GM12878 (cell line): Measurements from ENCODE around the gene PCP4L1. TPM values are rescaled to one million over a fixed set of nuclear protein-coding genes. Genes with fewer than 3 reads are reported as not detected.

Source experiments
- ATAC-seq: fragments of 200-7000 bp; cut with Tn5 transposase; 3 replicates; pipeline ENCODE4 v1.9.1; 2020; ENCODE audit warnings: mild to moderate bottlenecking, moderate library complexity
- BruUV-seq: library from RNA; stranded (reverse); fragments of 400-500 nt; replicated peaks from 2 replicates; lab custom pipeline; 2021; lab: Mats Ljungman, UMichigan
- CTCF ChIA-PET: fragments of 300-600 bp; sonication (Branson Sonifier 250); formaldehyde crosslinking; extraction: SDS; loops from one replicate; lab custom pipeline; 2021; ENCODE audit warnings: inconsistent platforms; lab: Yijun Ruan, JAX
- POLR2A ChIA-PET: fragments of 350-600 bp; formaldehyde crosslinking; extraction: SDS; loops from one replicate; lab custom pipeline; 2021; ENCODE audit warnings: inconsistent platforms; lab: Charles Lee
- RAD21 ChIA-PET: fragments of 300-600 bp; sonication (Branson Sonifier 250); formaldehyde crosslinking; loops from one replicate; lab custom pipeline; 2023; ENCODE audit warnings: antibody characterized with exemption; ENCODE audit not compliant: unreplicated experiment; lab: Charles Lee
- SMC1A ChIA-PET: fragments of 300-600 bp; sonication (Branson Sonifier 250); formaldehyde crosslinking; loops from one replicate; lab custom pipeline; 2023; ENCODE audit not compliant: unreplicated experiment, uncharacterized antibody; lab: Charles Lee
- DNase-seq: peaks from one replicate; pipeline ENCODE4 v3.0.0-alpha.2; 2011; ENCODE audit warnings: low read depth, low spot score
- FAIRE-seq: peaks from 3 replicates; lab custom pipeline; 2011; peaks lifted over from hg19 to GRCh38; lab: Jason Lieb, UNC
- H2AFZ ChIP-seq: 2 replicates; pipeline ENCODE4 v1.6.0; 2011; ENCODE audit warnings: low read depth, low read length, control low read depth; ENCODE audit not compliant: control insufficient read depth
- H3K27ac ChIP-seq: 2 replicates; pipeline ENCODE4 v1.5.1; 2011; ENCODE audit warnings: control low read depth; ENCODE audit not compliant: control insufficient read depth, insufficient read depth
- H3K27me3 ChIP-seq, 2 experiments: replicated peaks in 1 of 2; 2 replicates each; pipeline versions ENCODE4 v1.6.0 to v1.6.1; 2011; ENCODE audit warnings: low read length in 1 of 2; ENCODE audit not compliant: control insufficient read depth in 2 of 2, insufficient read depth in 2 of 2
- H3K36me3 ChIP-seq, 2 experiments: 2 replicates each; pipeline ENCODE4 v1.5.1; 2011; ENCODE audit warnings: low read length in 1 of 2; ENCODE audit not compliant: control insufficient read depth in 2 of 2, insufficient read depth in 2 of 2
- H3K4me1 ChIP-seq: 2 replicates; pipeline ENCODE4 v1.6.1; 2011; ENCODE audit warnings: mild to moderate bottlenecking, low read length, moderate library complexity, mixed read lengths; ENCODE audit not compliant: control insufficient read depth, insufficient read depth
- H3K4me2 ChIP-seq: 2 replicates; pipeline ENCODE4 v1.6.0; 2011; ENCODE audit warnings: control low read depth; ENCODE audit not compliant: control insufficient read depth, insufficient read depth
- H3K4me3 ChIP-seq: fragments of 200-600 bp; sonication (generic); 2 replicates; pipeline ENCODE4 v1.5.1; 2016
- H3K79me2 ChIP-seq: 2 replicates; pipeline ENCODE4 v1.6.0; 2011; ENCODE audit warnings: low read length; ENCODE audit not compliant: control insufficient read depth, insufficient read depth
- H3K9ac ChIP-seq: 2 replicates; pipeline ENCODE4 v1.8.0; 2011; ENCODE audit warnings: low read length, control low read depth, mixed read lengths; ENCODE audit not compliant: control insufficient read depth, insufficient read depth
- H3K9me3 ChIP-seq: replicated peaks from 3 replicates; pipeline ENCODE4 v1.5.1; 2011; ENCODE audit warnings: mild to moderate bottlenecking, low read length; ENCODE audit not compliant: control insufficient read depth, insufficient read depth
- H4K20me1 ChIP-seq: 2 replicates; pipeline ENCODE4 v1.6.0; 2011; ENCODE audit not compliant: control insufficient read depth, insufficient read depth
- EGR1 ChIP-seq, 2 experiments: IDR thresholded peaks; 1 replicate in 1 of 2; 2 replicates in 1 of 2; pipeline ENCODE4 v1.6.1; 2011 to 2012; ENCODE audit warnings: low read depth in 2 of 2, low read length in 2 of 2, borderline replicate concordance in 1 of 2, mild to moderate bottlenecking in 1 of 2, moderate library complexity in 1 of 2
- ELK1 ChIP-seq: IDR thresholded peaks from 2 replicates; pipeline ENCODE4 v1.6.1; 2012; ENCODE audit warnings: low read depth, low read length, improper control_type of control experiment
- POU2F2 ChIP-seq: IDR thresholded peaks from 3 replicates; pipeline ENCODE4 v1.6.1; 2011; ENCODE audit warnings: low read depth, mild to moderate bottlenecking, low read length, borderline replicate concordance
- SREBF1 ChIP-seq: IDR thresholded peaks from 2 replicates; pipeline ENCODE4 v1.6.1; 2012; ENCODE audit warnings: mild to moderate bottlenecking, low read length
- WGBS: methylation state at CpG from one replicate; pipeline ENCODE4 v1.1.6; 2016; ENCODE audit warnings: low lambda C conversion rate; ENCODE audit not compliant: insufficient replicate concordance, insufficient coverage; ENCODE audit errors: missing lambda C conversion rate; 5-methylcytosine and 5-hydroxymethylcytosine counted together
- in situ Hi-C: fragments of 300-500 bp; cut with MboI; formaldehyde crosslinking; loops from 9 replicates; pipeline ENCODE4 v1.14.3; 2018; ENCODE audit warnings: mixed read lengths
- intact Hi-C: fragments of 100-400 bp; cut with micrococcal nuclease; formaldehyde crosslinking; loops from one replicate; pipeline ENCODE4 v1.14.2; 2022; ENCODE audit not compliant: unreplicated experiment
- polyA plus RNA-seq, 11 experiments: library from polyadenylated mRNA; depleted of rRNA in 4 of 11; unstranded in 6 of 11; stranded (reverse) in 5 of 11; fragments of >200 nt; fragmentation: Nextera tagmentation in 4 of 11; fragmentation: Illumina TruSeq in 1 of 11; extraction: Ambion mirVana in 4 of 11; extraction: Trizol in 1 of 11; gene quantifications; 1 replicate in 1 of 11; 2 replicates in 10 of 11; pipeline versions ENCODE4 v1.2.1 to v1.2.3, GENCODE V29; 2011 to 2016; ENCODE audit warnings: inconsistent platforms in 2 of 11, missing spikeins in 2 of 11, low read depth in 1 of 11
- total RNA-seq, 4 experiments: library from RNA; depleted of rRNA in 3 of 4; stranded (reverse); fragments of >200 nt in 3 of 4; fragmentation: Illumina TruSeq in 1 of 4; extraction: Trizol in 1 of 4; gene quantifications; 2 replicates each; pipeline versions ENCODE4 v1.2.1 to v1.2.3, GENCODE V29; 2013 to 2021
- TF ChIP-seq, protein P1 (sequence below): IDR thresholded peaks from 2 replicates; pipeline ENCODE4 v1.6.1; 2012; ENCODE audit warnings: low read length, inconsistent platforms
- TF ChIP-seq, protein P2 (sequence below): IDR thresholded peaks from 2 replicates; pipeline ENCODE4 v1.6.1; 2011; ENCODE audit warnings: borderline replicate concordance, low read depth, mild to moderate bottlenecking, moderate library complexity, mixed read lengths, low read length; ENCODE audit not compliant: insufficient read depth; ENCODE audit errors: extremely low read length
- TF ChIP-seq, protein P3 (sequence below): fragments of 450-650 bp; IDR thresholded peaks from 2 replicates; pipeline ENCODE4 v1.6.1; 2017; ENCODE audit warnings: mild to moderate bottlenecking, moderate library complexity
- TF ChIP-seq, protein P4 (sequence below), 3 experiments: IDR thresholded peaks in 2 of 3; conservative IDR thresholded peaks in 1 of 3; 2 replicates each; pipeline ENCODE4 v1.5.1; 2011; ENCODE audit warnings: low read depth in 3 of 3, low read length in 3 of 3, mild to moderate bottlenecking in 3 of 3, control low read depth in 2 of 3, moderate library complexity in 2 of 3, inconsistent platforms in 1 of 3, mixed read lengths in 1 of 3; ENCODE audit not compliant: control insufficient read depth in 2 of 3, insufficient read depth in 1 of 3; ENCODE audit errors: extremely low read depth in 1 of 3
- TF ChIP-seq, protein P5 (sequence below): IDR thresholded peaks from 2 replicates; pipeline ENCODE4 v1.6.1; 2012; ENCODE audit warnings: mild to moderate bottlenecking, low read depth, low read length

Gene PCP4L1
- total and polyA plus RNA-seq, 10 of the 15 experiments (the other 5 are each of a cell fraction or from before 2014, with no cell fraction given): 1.0 to 5.2 (median 2.8) TPM

- Histone ChIP-seq H3K27me3 (no peaks in the 10 kb centered on the region), H2AFZ (no peak within 1 kb of the TSS), H3K36me3 (no peaks in the 10 kb centered on the region), H3K9ac (no peak within 1 kb of the TSS), H3K79me2 (peaks cover 7% of the 10 kb centered on the region), H3K4me3 (no peak within 1 kb of the TSS), H3K27ac (no peak within 1 kb of the TSS), H4K20me1 (no peaks in the 10 kb centered on the region), H3K9me3 (no peaks in the 10 kb centered on the region), H3K4me2 (no peak within 1 kb of the TSS), H3K4me1 (peaks cover 15% of the 10 kb centered on the region)
- DNase-seq (no peak), FAIRE-seq (no peak), ATAC-seq (no peak)
- intact Hi-C loops (loop anchor here (5.0 kb wide), 2 partner anchors 72 to 83 kb away; partner anchors contain the start of gene TOMM40L), in situ Hi-C loops (no loop called here)
- ChIA-PET SMC1A (no interaction called here), RAD21 (no interaction called here), POLR2A (no interaction called here), CTCF (no interaction called here)
- BruUV-seq: no TSS peak
- WGBS: 0% methylated on average over 2 of the region's 2 CpGs
- TF ChIP-seq, protein P1, sequence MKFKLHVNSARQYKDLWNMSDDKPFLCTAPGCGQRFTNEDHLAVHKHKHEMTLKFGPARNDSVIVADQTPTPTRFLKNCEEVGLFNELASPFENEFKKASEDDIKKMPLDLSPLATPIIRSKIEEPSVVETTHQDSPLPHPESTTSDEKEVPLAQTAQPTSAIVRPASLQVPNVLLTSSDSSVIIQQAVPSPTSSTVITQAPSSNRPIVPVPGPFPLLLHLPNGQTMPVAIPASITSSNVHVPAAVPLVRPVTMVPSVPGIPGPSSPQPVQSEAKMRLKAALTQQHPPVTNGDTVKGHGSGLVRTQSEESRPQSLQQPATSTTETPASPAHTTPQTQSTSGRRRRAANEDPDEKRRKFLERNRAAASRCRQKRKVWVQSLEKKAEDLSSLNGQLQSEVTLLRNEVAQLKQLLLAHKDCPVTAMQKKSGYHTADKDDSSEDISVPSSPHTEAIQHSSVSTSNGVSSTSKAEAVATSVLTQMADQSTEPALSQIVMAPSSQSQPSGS: no peak
- no peak for TF ChIP-seq POU2F2
- TF ChIP-seq, protein P2, sequence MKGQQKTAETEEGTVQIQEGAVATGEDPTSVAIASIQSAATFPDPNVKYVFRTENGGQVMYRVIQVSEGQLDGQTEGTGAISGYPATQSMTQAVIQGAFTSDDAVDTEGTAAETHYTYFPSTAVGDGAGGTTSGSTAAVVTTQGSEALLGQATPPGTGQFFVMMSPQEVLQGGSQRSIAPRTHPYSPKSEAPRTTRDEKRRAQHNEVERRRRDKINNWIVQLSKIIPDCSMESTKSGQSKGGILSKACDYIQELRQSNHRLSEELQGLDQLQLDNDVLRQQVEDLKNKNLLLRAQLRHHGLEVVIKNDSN: no peak
- TF ChIP-seq SREBF1: no peak
- no peak for TF ChIP-seq ELK1
- TF ChIP-seq, protein P3, sequence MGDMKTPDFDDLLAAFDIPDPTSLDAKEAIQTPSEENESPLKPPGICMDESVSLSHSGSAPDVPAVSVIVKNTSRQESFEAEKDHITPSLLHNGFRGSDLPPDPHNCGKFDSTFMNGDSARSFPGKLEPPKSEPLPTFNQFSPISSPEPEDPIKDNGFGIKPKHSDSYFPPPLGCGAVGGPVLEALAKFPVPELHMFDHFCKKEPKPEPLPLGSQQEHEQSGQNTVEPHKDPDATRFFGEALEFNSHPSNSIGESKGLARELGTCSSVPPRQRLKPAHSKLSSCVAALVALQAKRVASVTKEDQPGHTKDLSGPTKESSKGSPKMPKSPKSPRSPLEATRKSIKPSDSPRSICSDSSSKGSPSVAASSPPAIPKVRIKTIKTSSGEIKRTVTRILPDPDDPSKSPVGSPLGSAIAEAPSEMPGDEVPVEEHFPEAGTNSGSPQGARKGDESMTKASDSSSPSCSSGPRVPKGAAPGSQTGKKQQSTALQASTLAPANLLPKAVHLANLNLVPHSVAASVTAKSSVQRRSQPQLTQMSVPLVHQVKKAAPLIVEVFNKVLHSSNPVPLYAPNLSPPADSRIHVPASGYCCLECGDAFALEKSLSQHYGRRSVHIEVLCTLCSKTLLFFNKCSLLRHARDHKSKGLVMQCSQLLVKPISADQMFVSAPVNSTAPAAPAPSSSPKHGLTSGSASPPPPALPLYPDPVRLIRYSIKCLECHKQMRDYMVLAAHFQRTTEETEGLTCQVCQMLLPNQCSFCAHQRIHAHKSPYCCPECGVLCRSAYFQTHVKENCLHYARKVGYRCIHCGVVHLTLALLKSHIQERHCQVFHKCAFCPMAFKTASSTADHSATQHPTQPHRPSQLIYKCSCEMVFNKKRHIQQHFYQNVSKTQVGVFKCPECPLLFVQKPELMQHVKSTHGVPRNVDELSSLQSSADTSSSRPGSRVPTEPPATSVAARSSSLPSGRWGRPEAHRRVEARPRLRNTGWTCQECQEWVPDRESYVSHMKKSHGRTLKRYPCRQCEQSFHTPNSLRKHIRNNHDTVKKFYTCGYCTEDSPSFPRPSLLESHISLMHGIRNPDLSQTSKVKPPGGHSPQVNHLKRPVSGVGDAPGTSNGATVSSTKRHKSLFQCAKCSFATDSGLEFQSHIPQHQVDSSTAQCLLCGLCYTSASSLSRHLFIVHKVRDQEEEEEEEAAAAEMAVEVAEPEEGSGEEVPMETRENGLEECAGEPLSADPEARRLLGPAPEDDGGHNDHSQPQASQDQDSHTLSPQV: no peak
- TF ChIP-seq, protein P4, sequence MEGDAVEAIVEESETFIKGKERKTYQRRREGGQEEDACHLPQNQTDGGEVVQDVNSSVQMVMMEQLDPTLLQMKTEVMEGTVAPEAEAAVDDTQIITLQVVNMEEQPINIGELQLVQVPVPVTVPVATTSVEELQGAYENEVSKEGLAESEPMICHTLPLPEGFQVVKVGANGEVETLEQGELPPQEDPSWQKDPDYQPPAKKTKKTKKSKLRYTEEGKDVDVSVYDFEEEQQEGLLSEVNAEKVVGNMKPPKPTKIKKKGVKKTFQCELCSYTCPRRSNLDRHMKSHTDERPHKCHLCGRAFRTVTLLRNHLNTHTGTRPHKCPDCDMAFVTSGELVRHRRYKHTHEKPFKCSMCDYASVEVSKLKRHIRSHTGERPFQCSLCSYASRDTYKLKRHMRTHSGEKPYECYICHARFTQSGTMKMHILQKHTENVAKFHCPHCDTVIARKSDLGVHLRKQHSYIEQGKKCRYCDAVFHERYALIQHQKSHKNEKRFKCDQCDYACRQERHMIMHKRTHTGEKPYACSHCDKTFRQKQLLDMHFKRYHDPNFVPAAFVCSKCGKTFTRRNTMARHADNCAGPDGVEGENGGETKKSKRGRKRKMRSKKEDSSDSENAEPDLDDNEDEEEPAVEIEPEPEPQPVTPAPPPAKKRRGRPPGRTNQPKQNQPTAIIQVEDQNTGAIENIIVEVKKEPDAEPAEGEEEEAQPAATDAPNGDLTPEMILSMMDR (IDR thresholded peaks at IDR 0.05 in 2 of 3, conservative IDR thresholded peaks at IDR 0.05 in 1 of 3; ENCODE audit: control insufficient read depth in 2 of 3, extremely low read depth in 1 of 3, insufficient read depth in 1 of 3, low read depth in 3 of 3, low read length in 3 of 3): no peak
- TF ChIP-seq, protein P5, sequence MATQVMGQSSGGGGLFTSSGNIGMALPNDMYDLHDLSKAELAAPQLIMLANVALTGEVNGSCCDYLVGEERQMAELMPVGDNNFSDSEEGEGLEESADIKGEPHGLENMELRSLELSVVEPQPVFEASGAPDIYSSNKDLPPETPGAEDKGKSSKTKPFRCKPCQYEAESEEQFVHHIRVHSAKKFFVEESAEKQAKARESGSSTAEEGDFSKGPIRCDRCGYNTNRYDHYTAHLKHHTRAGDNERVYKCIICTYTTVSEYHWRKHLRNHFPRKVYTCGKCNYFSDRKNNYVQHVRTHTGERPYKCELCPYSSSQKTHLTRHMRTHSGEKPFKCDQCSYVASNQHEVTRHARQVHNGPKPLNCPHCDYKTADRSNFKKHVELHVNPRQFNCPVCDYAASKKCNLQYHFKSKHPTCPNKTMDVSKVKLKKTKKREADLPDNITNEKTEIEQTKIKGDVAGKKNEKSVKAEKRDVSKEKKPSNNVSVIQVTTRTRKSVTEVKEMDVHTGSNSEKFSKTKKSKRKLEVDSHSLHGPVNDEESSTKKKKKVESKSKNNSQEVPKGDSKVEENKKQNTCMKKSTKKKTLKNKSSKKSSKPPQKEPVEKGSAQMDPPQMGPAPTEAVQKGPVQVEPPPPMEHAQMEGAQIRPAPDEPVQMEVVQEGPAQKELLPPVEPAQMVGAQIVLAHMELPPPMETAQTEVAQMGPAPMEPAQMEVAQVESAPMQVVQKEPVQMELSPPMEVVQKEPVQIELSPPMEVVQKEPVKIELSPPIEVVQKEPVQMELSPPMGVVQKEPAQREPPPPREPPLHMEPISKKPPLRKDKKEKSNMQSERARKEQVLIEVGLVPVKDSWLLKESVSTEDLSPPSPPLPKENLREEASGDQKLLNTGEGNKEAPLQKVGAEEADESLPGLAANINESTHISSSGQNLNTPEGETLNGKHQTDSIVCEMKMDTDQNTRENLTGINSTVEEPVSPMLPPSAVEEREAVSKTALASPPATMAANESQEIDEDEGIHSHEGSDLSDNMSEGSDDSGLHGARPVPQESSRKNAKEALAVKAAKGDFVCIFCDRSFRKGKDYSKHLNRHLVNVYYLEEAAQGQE: no peak
- no peak for TF ChIP-seq EGR1 (IDR thresholded peaks at IDR 0.05; ENCODE audit: borderline replicate concordance in 1 of 2, low read depth in 2 of 2, low read length in 2 of 2)
These were observed 51.3 kb downstream of the PCP4L1 start, which contains the start of gene MPZ for GRCh38 chr1:161309868-161310267. MPZ (minus strand) TSS chr1:161309968; CDS start chr1:161309905, 63 bp downstream.
